GM12878 (cell line): Measurements from ENCODE around the gene LEFTY1. TPM values are rescaled to one million over a fixed set of nuclear protein-coding genes. Genes with fewer than 3 reads are reported as not detected.

Source experiments
- ATAC-seq: fragments of 200-7000 bp; cut with Tn5 transposase; 3 replicates; pipeline ENCODE4 v1.9.1; 2020; ENCODE audit warnings: mild to moderate bottlenecking, moderate library complexity
- BruUV-seq: library from RNA; stranded (reverse); fragments of 400-500 nt; replicated peaks from 2 replicates; lab custom pipeline; 2021; lab: Mats Ljungman, UMichigan
- CTCF ChIA-PET: fragments of 300-600 bp; sonication (Branson Sonifier 250); formaldehyde crosslinking; extraction: SDS; loops from one replicate; lab custom pipeline; 2021; ENCODE audit warnings: inconsistent platforms; lab: Yijun Ruan, JAX
- POLR2A ChIA-PET: fragments of 350-600 bp; formaldehyde crosslinking; extraction: SDS; loops from one replicate; lab custom pipeline; 2021; ENCODE audit warnings: inconsistent platforms; lab: Charles Lee
- RAD21 ChIA-PET: fragments of 300-600 bp; sonication (Branson Sonifier 250); formaldehyde crosslinking; loops from one replicate; lab custom pipeline; 2023; ENCODE audit warnings: antibody characterized with exemption; ENCODE audit not compliant: unreplicated experiment; lab: Charles Lee
- SMC1A ChIA-PET: fragments of 300-600 bp; sonication (Branson Sonifier 250); formaldehyde crosslinking; loops from one replicate; lab custom pipeline; 2023; ENCODE audit not compliant: unreplicated experiment, uncharacterized antibody; lab: Charles Lee
- DNase-seq: peaks from one replicate; pipeline ENCODE4 v3.0.0-alpha.2; 2011; ENCODE audit warnings: low read depth, low spot score
- FAIRE-seq: peaks from 3 replicates; lab custom pipeline; 2011; peaks lifted over from hg19 to GRCh38; lab: Jason Lieb, UNC
- H2AFZ ChIP-seq: 2 replicates; pipeline ENCODE4 v1.6.0; 2011; ENCODE audit warnings: low read depth, low read length, control low read depth; ENCODE audit not compliant: control insufficient read depth
- H3K27ac ChIP-seq: 2 replicates; pipeline ENCODE4 v1.5.1; 2011; ENCODE audit warnings: control low read depth; ENCODE audit not compliant: control insufficient read depth, insufficient read depth
- H3K27me3 ChIP-seq, 2 experiments: replicated peaks in 1 of 2; 2 replicates each; pipeline versions ENCODE4 v1.6.0 to v1.6.1; 2011; ENCODE audit warnings: low read length in 1 of 2; ENCODE audit not compliant: control insufficient read depth in 2 of 2, insufficient read depth in 2 of 2
- H3K36me3 ChIP-seq, 2 experiments: 2 replicates each; pipeline ENCODE4 v1.5.1; 2011; ENCODE audit warnings: low read length in 1 of 2; ENCODE audit not compliant: control insufficient read depth in 2 of 2, insufficient read depth in 2 of 2
- H3K4me1 ChIP-seq: 2 replicates; pipeline ENCODE4 v1.6.1; 2011; ENCODE audit warnings: mild to moderate bottlenecking, low read length, moderate library complexity, mixed read lengths; ENCODE audit not compliant: control insufficient read depth, insufficient read depth
- H3K4me2 ChIP-seq: 2 replicates; pipeline ENCODE4 v1.6.0; 2011; ENCODE audit warnings: control low read depth; ENCODE audit not compliant: control insufficient read depth, insufficient read depth
- H3K4me3 ChIP-seq: fragments of 200-600 bp; sonication (generic); 2 replicates; pipeline ENCODE4 v1.5.1; 2016
- H3K79me2 ChIP-seq: 2 replicates; pipeline ENCODE4 v1.6.0; 2011; ENCODE audit warnings: low read length; ENCODE audit not compliant: control insufficient read depth, insufficient read depth
- H3K9ac ChIP-seq: 2 replicates; pipeline ENCODE4 v1.8.0; 2011; ENCODE audit warnings: low read length, control low read depth, mixed read lengths; ENCODE audit not compliant: control insufficient read depth, insufficient read depth
- H3K9me3 ChIP-seq: replicated peaks from 3 replicates; pipeline ENCODE4 v1.5.1; 2011; ENCODE audit warnings: mild to moderate bottlenecking, low read length; ENCODE audit not compliant: control insufficient read depth, insufficient read depth
- H4K20me1 ChIP-seq: 2 replicates; pipeline ENCODE4 v1.6.0; 2011; ENCODE audit not compliant: control insufficient read depth, insufficient read depth
- CHD1 ChIP-seq: IDR thresholded peaks from 2 replicates; pipeline ENCODE4 v1.6.1; 2012; ENCODE audit warnings: low read depth, low read length, improper control_type of control experiment
- PAX8 ChIP-seq: fragments of 450-650 bp; IDR thresholded peaks from 2 replicates; pipeline ENCODE4 v1.6.1; 2017; ENCODE audit warnings: mild to moderate bottlenecking, moderate library complexity
- POLR2A ChIP-seq: IDR thresholded peaks from 2 replicates; pipeline ENCODE4 v1.6.1; 2011; ENCODE audit warnings: low read depth, mild to moderate bottlenecking, low read length
- RB1 ChIP-seq: fragments of 450-650 bp; formaldehyde crosslinking; IDR thresholded peaks from 2 replicates; pipeline ENCODE4 v1.6.1; 2017; ENCODE audit warnings: mild to moderate bottlenecking, borderline replicate concordance
- YY1 ChIP-seq: IDR thresholded peaks from 2 replicates; pipeline ENCODE4 v1.6.1; 2011; ENCODE audit warnings: low read depth, mild to moderate bottlenecking, low read length
- WGBS: methylation state at CpG from one replicate; pipeline ENCODE4 v1.1.6; 2016; ENCODE audit warnings: low lambda C conversion rate; ENCODE audit not compliant: insufficient replicate concordance, insufficient coverage; ENCODE audit errors: missing lambda C conversion rate; 5-methylcytosine and 5-hydroxymethylcytosine counted together
- in situ Hi-C: fragments of 300-500 bp; cut with MboI; formaldehyde crosslinking; loops from 9 replicates; pipeline ENCODE4 v1.14.3; 2018; ENCODE audit warnings: mixed read lengths
- intact Hi-C: fragments of 100-400 bp; cut with micrococcal nuclease; formaldehyde crosslinking; loops from one replicate; pipeline ENCODE4 v1.14.2; 2022; ENCODE audit not compliant: unreplicated experiment
- polyA plus RNA-seq, 11 experiments: library from polyadenylated mRNA; depleted of rRNA in 4 of 11; unstranded in 6 of 11; stranded (reverse) in 5 of 11; fragments of >200 nt; fragmentation: Nextera tagmentation in 4 of 11; fragmentation: Illumina TruSeq in 1 of 11; extraction: Ambion mirVana in 4 of 11; extraction: Trizol in 1 of 11; gene quantifications; 1 replicate in 1 of 11; 2 replicates in 10 of 11; pipeline versions ENCODE4 v1.2.1 to v1.2.3, GENCODE V29; 2011 to 2016; ENCODE audit warnings: inconsistent platforms in 2 of 11, missing spikeins in 2 of 11, low read depth in 1 of 11
- total RNA-seq, 4 experiments: library from RNA; depleted of rRNA in 3 of 4; stranded (reverse); fragments of >200 nt in 3 of 4; fragmentation: Illumina TruSeq in 1 of 4; extraction: Trizol in 1 of 4; gene quantifications; 2 replicates each; pipeline versions ENCODE4 v1.2.1 to v1.2.3, GENCODE V29; 2013 to 2021
- TF ChIP-seq, protein P1 (sequence below): fragments of 450-650 bp; IDR thresholded peaks from 2 replicates; pipeline ENCODE4 v1.6.1; 2016; ENCODE audit warnings: mild to moderate bottlenecking
- TF ChIP-seq, protein P2 (sequence below): IDR thresholded peaks from 2 replicates; pipeline ENCODE4 v1.6.1; 2012; ENCODE audit warnings: mild to moderate bottlenecking, low read depth, low read length

LEFTY1 gene
- total and polyA plus RNA-seq, 10 of the 15 experiments (the other 5 are each of a cell fraction or from before 2014, with no cell fraction given): 0.06 TPM; not detected in 8

DNA sequence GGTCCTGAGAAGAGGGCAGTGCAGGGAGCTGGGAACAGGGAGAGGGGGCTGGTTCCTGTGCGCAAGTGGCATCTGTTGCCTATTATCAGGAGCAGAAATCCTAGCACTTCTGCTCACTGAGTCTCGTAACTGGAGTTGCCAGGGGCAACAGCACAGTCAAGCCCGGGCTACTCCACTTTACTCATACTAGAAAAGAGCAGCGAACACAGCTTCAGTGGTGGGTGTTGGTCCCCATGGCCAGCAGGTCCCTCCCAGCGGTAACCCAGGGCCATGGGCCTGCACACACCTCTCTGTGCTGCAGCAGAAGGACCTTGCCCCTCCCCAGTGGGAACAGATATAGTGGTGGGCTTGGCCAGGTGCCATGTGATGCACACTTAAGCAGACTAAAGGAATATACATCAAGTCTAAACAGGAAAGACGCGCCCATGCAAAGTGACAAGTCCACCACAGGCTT, 26.6 kb upstream of the LEFTY1 start:
- intact Hi-C loops: no loop called here

More for the DNA sequence above, 26.6 kb upstream of the LEFTY1 start:
- no peak for FAIRE-seq
- H3K4me1 ChIP-seq: peaks cover 4% of the 10 kb centered on the region
- no peak overlapping the region for H3K9ac ChIP-seq
- no peak for DNase-seq
- ATAC-seq: no peak
- no peak overlapping the region for H3K27ac ChIP-seq
- RAD21 ChIA-PET: no interaction called here
- SMC1A ChIA-PET: no interaction called here
- 98% methylated on average over 7 of the region's 7 CpGs for WGBS
- CTCF ChIA-PET: interaction anchor here (0.7 to 1.0 kb wide), 2 partner anchors 11 to 70 kb away, joined by 3 read pairs; no protein-coding TSS in a partner anchor
- no peak overlapping the region for H3K4me3 ChIP-seq
- in situ Hi-C loops: no loop called here
- POLR2A ChIA-PET: interaction anchor here (0.6 kb wide), 1 partner anchor 12 kb away, joined by 3 read pairs; no protein-coding TSS in a partner anchor
- no peaks in the 10 kb centered on the region for H3K9me3 ChIP-seq
- no peaks in the 10 kb centered on the region for H3K79me2 ChIP-seq
- H3K27me3 ChIP-seq: no peaks in the 10 kb centered on the region
- no peak overlapping the region for H2AFZ ChIP-seq
- TF ChIP-seq, protein P1, sequence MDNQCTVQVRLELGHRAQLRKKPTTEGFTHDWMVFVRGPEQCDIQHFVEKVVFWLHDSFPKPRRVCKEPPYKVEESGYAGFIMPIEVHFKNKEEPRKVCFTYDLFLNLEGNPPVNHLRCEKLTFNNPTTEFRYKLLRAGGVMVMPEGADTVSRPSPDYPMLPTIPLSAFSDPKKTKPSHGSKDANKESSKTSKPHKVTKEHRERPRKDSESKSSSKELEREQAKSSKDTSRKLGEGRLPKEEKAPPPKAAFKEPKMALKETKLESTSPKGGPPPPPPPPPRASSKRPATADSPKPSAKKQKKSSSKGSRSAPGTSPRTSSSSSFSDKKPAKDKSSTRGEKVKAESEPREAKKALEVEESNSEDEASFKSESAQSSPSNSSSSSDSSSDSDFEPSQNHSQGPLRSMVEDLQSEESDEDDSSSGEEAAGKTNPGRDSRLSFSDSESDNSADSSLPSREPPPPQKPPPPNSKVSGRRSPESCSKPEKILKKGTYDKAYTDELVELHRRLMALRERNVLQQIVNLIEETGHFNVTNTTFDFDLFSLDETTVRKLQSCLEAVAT: no peak
- TF ChIP-seq YY1 (no peak), RB1 (no peak), PAX8 (no peak), CHD1 (no peak), POLR2A (no peak)
- TF ChIP-seq, protein P2, sequence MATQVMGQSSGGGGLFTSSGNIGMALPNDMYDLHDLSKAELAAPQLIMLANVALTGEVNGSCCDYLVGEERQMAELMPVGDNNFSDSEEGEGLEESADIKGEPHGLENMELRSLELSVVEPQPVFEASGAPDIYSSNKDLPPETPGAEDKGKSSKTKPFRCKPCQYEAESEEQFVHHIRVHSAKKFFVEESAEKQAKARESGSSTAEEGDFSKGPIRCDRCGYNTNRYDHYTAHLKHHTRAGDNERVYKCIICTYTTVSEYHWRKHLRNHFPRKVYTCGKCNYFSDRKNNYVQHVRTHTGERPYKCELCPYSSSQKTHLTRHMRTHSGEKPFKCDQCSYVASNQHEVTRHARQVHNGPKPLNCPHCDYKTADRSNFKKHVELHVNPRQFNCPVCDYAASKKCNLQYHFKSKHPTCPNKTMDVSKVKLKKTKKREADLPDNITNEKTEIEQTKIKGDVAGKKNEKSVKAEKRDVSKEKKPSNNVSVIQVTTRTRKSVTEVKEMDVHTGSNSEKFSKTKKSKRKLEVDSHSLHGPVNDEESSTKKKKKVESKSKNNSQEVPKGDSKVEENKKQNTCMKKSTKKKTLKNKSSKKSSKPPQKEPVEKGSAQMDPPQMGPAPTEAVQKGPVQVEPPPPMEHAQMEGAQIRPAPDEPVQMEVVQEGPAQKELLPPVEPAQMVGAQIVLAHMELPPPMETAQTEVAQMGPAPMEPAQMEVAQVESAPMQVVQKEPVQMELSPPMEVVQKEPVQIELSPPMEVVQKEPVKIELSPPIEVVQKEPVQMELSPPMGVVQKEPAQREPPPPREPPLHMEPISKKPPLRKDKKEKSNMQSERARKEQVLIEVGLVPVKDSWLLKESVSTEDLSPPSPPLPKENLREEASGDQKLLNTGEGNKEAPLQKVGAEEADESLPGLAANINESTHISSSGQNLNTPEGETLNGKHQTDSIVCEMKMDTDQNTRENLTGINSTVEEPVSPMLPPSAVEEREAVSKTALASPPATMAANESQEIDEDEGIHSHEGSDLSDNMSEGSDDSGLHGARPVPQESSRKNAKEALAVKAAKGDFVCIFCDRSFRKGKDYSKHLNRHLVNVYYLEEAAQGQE: no peak
- no peaks in the 10 kb centered on the region for H4K20me1 ChIP-seq
- H3K4me2 ChIP-seq: no peak overlapping the region
- BruUV-seq: no TSS peak
- peaks cover 0 to 8% of the 10 kb centered on the region in 2 experiments; a peak in 3 of 4 replicates for H3K36me3 ChIP-seq
